Sigmoid colon (tissue), 7 donors: ENCODE results near the gene C22orf39. TPM values are rescaled to one million over a fixed set of nuclear protein-coding genes. Genes with fewer than 3 reads are reported as not detected.
"Not testable (repeated sequence)": the region's sequence is repeated elsewhere in the genome, so short reads cannot be mapped to it uniquely, and the experiment has no call there.

Source experiments
- DNase-seq: peaks from one replicate; pipeline ENCODE4 v3.0.0-alpha.2; 2019
- H3K27ac ChIP-seq, 4 donors: fragments of 200-600 bp; sonication (generic); one replicate each; pipeline ENCODE4 v1.5.1; 2016 to 2019; ENCODE audit warnings: mild to moderate bottlenecking in 1 of 4
- H3K27me3 ChIP-seq, 3 donors: fragments of 200-600 bp; sonication (generic); one replicate each; pipeline ENCODE4 v1.5.1; 2019; ENCODE audit warnings: mild to moderate bottlenecking in 1 of 3
- H3K36me3 ChIP-seq, 4 donors: fragments of 200-600 bp; sonication (generic); one replicate each; pipeline ENCODE4 v1.5.1; 2016 to 2019
- H3K4me1 ChIP-seq, 4 donors: fragments of 200-600 bp; sonication (generic); one replicate each; pipeline ENCODE4 v1.5.1; 2017 to 2019
- H3K4me3 ChIP-seq, 4 donors: fragments of 200-600 bp; sonication (generic); one replicate each; pipeline ENCODE4 v1.5.1; 2017 to 2019; ENCODE audit warnings: mild to moderate bottlenecking in 2 of 4, moderate library complexity in 1 of 4
- H3K9me3 ChIP-seq, 4 donors: fragments of 200-600 bp in 3 of 4; sonication (generic) in 3 of 4; one replicate each; pipeline versions ENCODE4 v1.5.1 to v1.6.1; 2013 to 2019
- CTCF ChIP-seq, 4 experiments: fragments of 450-650 bp in 3 of 4; fragments of 200-600 bp in 1 of 4; IDR thresholded peaks; one replicate each; pipeline ENCODE4 v1.5.1; 2016 to 2019; ENCODE audit warnings: antibody characterized with exemption in 4 of 4, mild to moderate bottlenecking in 3 of 4, moderate library complexity in 2 of 4
- EP300 ChIP-seq, 4 donors: sonication (generic); formaldehyde crosslinking; IDR thresholded peaks; one replicate each; pipeline ENCODE4 v1.6.1; 2017; ENCODE audit warnings: antibody characterized with exemption in 4 of 4
- POLR2A ChIP-seq, 2 donors: fragments of 450-650 bp; IDR thresholded peaks; one replicate each; pipeline ENCODE4 v1.6.1; 2016; ENCODE audit warnings: antibody characterized with exemption in 2 of 2, mild to moderate bottlenecking in 2 of 2, moderate library complexity in 2 of 2
- POLR2AphosphoS5 ChIP-seq, 4 donors: sonication (generic); formaldehyde crosslinking; IDR thresholded peaks; one replicate each; pipeline ENCODE4 v1.6.1; 2017; ENCODE audit warnings: antibody characterized with exemption in 4 of 4
- WGBS, 2 donors: extraction: QIAGEN DNeasy Blood & Tissue Kit; methylation state at CpG; one replicate each; pipeline ENCODE4 v1.1.7; 2013; 5-methylcytosine and 5-hydroxymethylcytosine counted together
- intact Hi-C: fragments of 100-400 bp; cut with DNase I; formaldehyde crosslinking; loops from one replicate; pipeline ENCODE4 v1.15.1; 2023
- polyA plus RNA-seq, 3 donors: library from polyadenylated mRNA; stranded (reverse); fragments of 200-250 nt; gene quantifications; one replicate each; pipeline ENCODE4 v1.2.3, GENCODE V29; 2013
- total RNA-seq, 4 donors: library from RNA; depleted of rRNA; stranded (reverse); fragments of >200 nt; gene quantifications; one replicate each; pipeline ENCODE4 v1.1.0, GENCODE V29; 2016
- donor health status: healthy with polysubstance abuse.
- donor health status: Bipolar disorder and iron deficiency.
- donor health status: healthy.

Gene C22orf39
- total and polyA plus RNA-seq, 7 donors, result 25.2 to 135 (median 88.1) TPM

- Histone ChIP-seq H3K27me3 (no peaks in the 10 kb centered on the region), H3K4me3 (no peak overlapping the region), H3K9me3 (no peaks in the 10 kb centered on the region), H3K27ac (no peak overlapping the region), H3K36me3 (peaks cover 0 to 40% (median 8%) of the 10 kb centered on the region in 4 donors), H3K4me1 (peaks cover 0 to 27% (median 22%) of the 10 kb centered on the region in 4 donors)
- intact Hi-C loops, result loop anchor here (10.0 kb wide), 1 partner anchor 411 kb away; the partner anchor contains the start of genes GNB1L and RTL10
- DNase-seq, result no peak
- TF ChIP-seq POLR2A (IDR thresholded peaks at IDR 0.05) (no peak), POLR2AphosphoS5 (IDR thresholded peaks at IDR 0.05) (no peak), CTCF (IDR thresholded peaks at IDR 0.05) (no peak), EP300 (IDR thresholded peaks at IDR 0.05) (no peak)
- 82 to 93% methylated on average over 7 of the region's 7 CpGs for WGBS, 2 donors
Measured at GRCh38 chr22:19443544-19444211, 3.8 kb downstream of the C22orf39 start.

GRCh38 chr22:19442166-19442565, 5.3 kb downstream of the C22orf39 start:
- Histone ChIP-seq H3K9me3 (no peaks in the 10 kb centered on the region), H3K4me1 (peaks cover 0 to 20% (median 16%) of the 10 kb centered on the region in 4 donors), H3K36me3 (peaks cover 0 to 49% (median 8%) of the 10 kb centered on the region in 4 donors), H3K27ac (no peak overlapping the region), H3K27me3 (no peaks in the 10 kb centered on the region), H3K4me3 (no peak overlapping the region)
- WGBS, 2 donors, result 84 to 97% methylated on average over 2 of the region's 2 CpGs
- TF ChIP-seq POLR2AphosphoS5 (IDR thresholded peaks at IDR 0.05) (no peak), POLR2A (IDR thresholded peaks at IDR 0.05) (no peak), EP300 (IDR thresholded peaks at IDR 0.05) (no peak), CTCF (IDR thresholded peaks at IDR 0.05) (no peak)
- DNase-seq, result no peak
- intact Hi-C loops, result loop anchor here (10.0 kb wide), 1 partner anchor 413 kb away; the partner anchor contains the start of genes GNB1L and RTL10

- no peak overlapping the region for H3K4me3 ChIP-seq
- DNase-seq, result no peak
- H3K36me3 ChIP-seq, result peaks cover 5 to 64% (median 12%) of the 10 kb centered on the region in 4 donors
- no peaks in the 10 kb centered on the region for H3K27me3 ChIP-seq
- intact Hi-C loops, result loop anchor here (10.0 kb wide), 1 partner anchor 414 kb away; the partner anchor contains the start of genes GNB1L and RTL10
- H3K4me1 ChIP-seq, result peaks cover 0 to 7% (median 3%) of the 10 kb centered on the region in 4 donors
- H3K9me3 ChIP-seq, result no peaks in the 10 kb centered on the region
- no peak overlapping the region for H3K27ac ChIP-seq
- TF ChIP-seq EP300 (IDR thresholded peaks at IDR 0.05), result no peak
- TF ChIP-seq CTCF (IDR thresholded peaks at IDR 0.05), result no peak
- no peak for TF ChIP-seq POLR2AphosphoS5 (IDR thresholded peaks at IDR 0.05)
- no peak for TF ChIP-seq POLR2A (IDR thresholded peaks at IDR 0.05)
- 85 to 92% methylated on average over 8 of the region's 8 CpGs for WGBS, 2 donors
Measured at GRCh38 chr22:19440411-19441195, 6.9 kb downstream of the C22orf39 start.

GRCh38 chr22:19438298-19438697, 9.2 kb downstream of the C22orf39 start:
- Histone ChIP-seq H3K4me3 (no peak overlapping the region), H3K36me3 (peaks cover 0 to 63% (median 12%) of the 10 kb centered on the region in 4 donors), H3K4me1 (peaks cover 0 to 7% (median 4%) of the 10 kb centered on the region in 4 donors), H3K27ac (no peak overlapping the region), H3K27me3 (no peaks in the 10 kb centered on the region), H3K9me3 (no peaks in the 10 kb centered on the region)
- no peak for TF ChIP-seq POLR2A (IDR thresholded peaks at IDR 0.05)
- intact Hi-C loops, result loop anchor here (10.0 kb wide), 1 partner anchor 143 kb away; the partner anchor contains the start of gene CLTCL1
- no peak for DNase-seq
- WGBS, 2 donors, result 95 to 97% methylated on average over 7 of the region's 7 CpGs

- 94 to 96% methylated on average over 9 of the region's 9 CpGs for WGBS, 2 donors
- H3K4me1 ChIP-seq, result peaks cover 0 to 12% (median 11%) of the 10 kb centered on the region in 4 donors
- not testable (repeated sequence) for DNase-seq, H3K9me3 ChIP-seq, H3K27ac ChIP-seq, H3K27me3 ChIP-seq, H3K4me3 ChIP-seq
- peaks cover 0 to 47% (median 12%) of the 10 kb centered on the region in 4 donors for H3K36me3 ChIP-seq
- intact Hi-C loops, result loop anchor here (10.0 kb wide), 1 partner anchor 142 kb away; the partner anchor contains the start of gene CLTCL1
Measured at GRCh38 chr22:19436444-19437161, 10.9 kb downstream of the C22orf39 start.
